A673 (cell line): Measurements from ENCODE around the gene SHISAL1. TPM values are rescaled to one million over a fixed set of nuclear protein-coding genes. Genes with fewer than 3 reads are reported as not detected.

Experiments used
- BruUV-seq: library from RNA; stranded (reverse); fragments of 400-500 nt; replicated peaks from 2 replicates; lab custom pipeline; 2021; lab: Mats Ljungman, UMichigan
- CTCF ChIA-PET: fragments of 300-600 bp; sonication (Branson Sonifier 250); formaldehyde crosslinking; loops from one replicate; lab custom pipeline; 2022; ENCODE audit warnings: antibody characterized with exemption; lab: Charles Lee
- POLR2A ChIA-PET: fragments of 300-600 bp; sonication (Branson Sonifier 250); formaldehyde crosslinking; loops from one replicate; lab custom pipeline; 2022; ENCODE audit warnings: antibody characterized with exemption; ENCODE audit not compliant: low non-redundant PET; lab: Charles Lee
- DNase-seq: peaks from one replicate; pipeline ENCODE4 v3.0.0-alpha.2; 2015; ENCODE audit warnings: low spot score
- H3K27ac ChIP-seq: fragments of 200-600 bp; sonication (generic); 2 replicates; pipeline ENCODE4 v1.5.1; 2016; ENCODE audit warnings: mixed run types, low read depth, mild to moderate bottlenecking, mixed read lengths, antibody characterized with exemption, low read length; ENCODE audit not compliant: poor library complexity, severe bottlenecking
- H3K27me3 ChIP-seq: fragments of 200-600 bp; sonication (generic); replicated peaks from 2 replicates; pipeline ENCODE4 v1.6.1; 2017; ENCODE audit warnings: mixed run types, low read depth, mild to moderate bottlenecking, mixed read lengths, antibody characterized with exemption, low read length; ENCODE audit not compliant: insufficient read depth, poor library complexity
- H3K36me3 ChIP-seq: fragments of 200-600 bp; sonication (generic); 2 replicates; pipeline ENCODE4 v1.6.1; 2016; ENCODE audit warnings: mixed run types, mild to moderate bottlenecking, mixed read lengths, antibody characterized with exemption, low read length; ENCODE audit not compliant: insufficient read depth, poor library complexity, severe bottlenecking
- H3K4me1 ChIP-seq: fragments of 200-600 bp; sonication (generic); 2 replicates; pipeline ENCODE4 v1.6.1; 2017; ENCODE audit warnings: mixed run types, mild to moderate bottlenecking, mixed read lengths, antibody characterized with exemption, low read length; ENCODE audit not compliant: insufficient read depth, poor library complexity, severe bottlenecking
- H3K4me3 ChIP-seq: fragments of 200-600 bp; sonication (generic); 2 replicates; pipeline ENCODE4 v1.5.1; 2016; ENCODE audit warnings: low read depth, mixed run types, mild to moderate bottlenecking, mixed read lengths, low read length; ENCODE audit not compliant: poor library complexity, severe bottlenecking
- H3K9me3 ChIP-seq: fragments of 200-600 bp; sonication (generic); 2 replicates; pipeline ENCODE4 v1.6.1; 2016; ENCODE audit warnings: mixed run types, low read depth, mild to moderate bottlenecking, mixed read lengths, antibody characterized with exemption, low read length; ENCODE audit not compliant: poor library complexity, severe bottlenecking
- EZH2 ChIP-seq: fragments of 200-600 bp; sonication (generic); IDR thresholded peaks from 2 replicates; pipeline ENCODE4 v1.6.1; 2017; ENCODE audit warnings: borderline replicate concordance, low read depth, mild to moderate bottlenecking, mixed read lengths, antibody characterized with exemption, low read length; ENCODE audit not compliant: poor library complexity, severe bottlenecking
- intact Hi-C: fragments of 100-400 bp; cut with micrococcal nuclease; formaldehyde crosslinking; loops from one replicate; pipeline ENCODE4 v1.10.0; 2022; ENCODE audit not compliant: unreplicated experiment
- total RNA-seq: library from RNA; stranded (reverse); gene quantifications from 2 replicates; pipeline ENCODE4 v1.2.3, GENCODE V29; 2021
- TF ChIP-seq, protein P1 (sequence below): fragments of 300-800, 200-600 bp; sonication (generic); conservative IDR thresholded peaks from 2 replicates; pipeline ENCODE4 v1.5.1; 2017; ENCODE audit warnings: low read depth, mild to moderate bottlenecking, antibody characterized with exemption, low read length, moderate library complexity, mixed read lengths

The SHISAL1 gene
- total RNA-seq, 1 experiment from 2014 or later = 1.8 TPM

DNA sequence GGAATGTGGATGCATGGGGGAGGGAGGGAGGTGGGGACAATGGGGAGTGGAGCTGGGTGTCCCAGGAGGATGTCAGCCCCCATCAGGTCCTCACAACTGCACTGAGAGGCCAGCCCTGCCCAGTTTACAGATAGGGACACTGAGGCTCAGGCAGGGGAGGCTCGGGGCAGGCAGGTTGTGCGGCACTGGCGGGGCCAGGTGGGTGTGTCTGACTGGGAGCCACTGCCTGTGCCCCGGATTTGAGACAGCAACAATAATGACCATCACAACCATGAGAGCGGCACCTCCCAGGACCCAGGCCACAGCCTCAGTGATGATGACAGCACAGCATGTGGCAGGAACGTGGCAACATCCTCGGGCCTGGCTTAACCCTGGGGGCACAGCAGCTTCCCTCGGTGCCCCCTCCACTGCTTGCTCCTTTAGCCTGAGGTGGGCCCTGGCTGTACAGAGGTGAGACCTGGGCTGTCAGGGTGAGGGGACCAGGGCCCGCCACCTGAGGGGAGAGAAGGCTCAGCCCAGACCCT lies 32.0 kb downstream of the SHISAL1 start:
- no peaks in the 10 kb centered on the region for H3K27me3 ChIP-seq
- intact Hi-C loops = loop anchor here (5.0 kb wide), 1 partner anchor 52 kb away; no protein-coding TSS in a partner anchor
- TF ChIP-seq, protein P1, sequence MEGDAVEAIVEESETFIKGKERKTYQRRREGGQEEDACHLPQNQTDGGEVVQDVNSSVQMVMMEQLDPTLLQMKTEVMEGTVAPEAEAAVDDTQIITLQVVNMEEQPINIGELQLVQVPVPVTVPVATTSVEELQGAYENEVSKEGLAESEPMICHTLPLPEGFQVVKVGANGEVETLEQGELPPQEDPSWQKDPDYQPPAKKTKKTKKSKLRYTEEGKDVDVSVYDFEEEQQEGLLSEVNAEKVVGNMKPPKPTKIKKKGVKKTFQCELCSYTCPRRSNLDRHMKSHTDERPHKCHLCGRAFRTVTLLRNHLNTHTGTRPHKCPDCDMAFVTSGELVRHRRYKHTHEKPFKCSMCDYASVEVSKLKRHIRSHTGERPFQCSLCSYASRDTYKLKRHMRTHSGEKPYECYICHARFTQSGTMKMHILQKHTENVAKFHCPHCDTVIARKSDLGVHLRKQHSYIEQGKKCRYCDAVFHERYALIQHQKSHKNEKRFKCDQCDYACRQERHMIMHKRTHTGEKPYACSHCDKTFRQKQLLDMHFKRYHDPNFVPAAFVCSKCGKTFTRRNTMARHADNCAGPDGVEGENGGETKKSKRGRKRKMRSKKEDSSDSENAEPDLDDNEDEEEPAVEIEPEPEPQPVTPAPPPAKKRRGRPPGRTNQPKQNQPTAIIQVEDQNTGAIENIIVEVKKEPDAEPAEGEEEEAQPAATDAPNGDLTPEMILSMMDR = no peak
- no peak for TF ChIP-seq EZH2
- H3K36me3 ChIP-seq = no peaks in the 10 kb centered on the region
- no peak overlapping the region for H3K27ac ChIP-seq
- H3K4me1 ChIP-seq = peaks cover 42% of the 10 kb centered on the region
- H3K9me3 ChIP-seq = no peaks in the 10 kb centered on the region
- no peak for DNase-seq
- ChIA-PET POLR2A (no interaction called here), CTCF (no interaction called here)
- no peak overlapping the region for H3K4me3 ChIP-seq
- no TSS peak for BruUV-seq

DNA sequence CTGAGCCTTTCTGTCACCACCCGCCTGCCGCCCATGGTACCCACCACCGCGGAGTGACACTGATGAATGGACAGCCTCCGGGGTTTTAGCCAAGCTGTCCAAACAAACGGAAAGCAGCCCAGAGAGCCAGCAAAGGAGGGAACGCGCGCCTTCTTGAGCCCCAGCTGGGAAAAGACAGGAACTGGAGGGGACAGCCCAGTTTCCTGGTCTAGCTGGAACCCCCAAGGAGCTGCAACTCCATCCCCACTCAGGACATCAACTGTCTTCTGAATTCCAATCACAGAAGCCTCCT lies 33.7 kb downstream of the SHISAL1 start:
- Histone ChIP-seq H3K9me3 (no peaks in the 10 kb centered on the region), H3K27me3 (no peaks in the 10 kb centered on the region), H3K4me1 (peaks cover 24% of the 10 kb centered on the region), H3K36me3 (no peaks in the 10 kb centered on the region), H3K4me3 (no peak overlapping the region), H3K27ac (no peak overlapping the region)
- intact Hi-C loops = no loop called here
- CTCF ChIA-PET = no interaction called here
- TF ChIP-seq EZH2 = no peak
- TF ChIP-seq, protein P1 = no peak
- DNase-seq = no peak
- POLR2A ChIA-PET = no interaction called here
- BruUV-seq = no TSS peak

DNA sequence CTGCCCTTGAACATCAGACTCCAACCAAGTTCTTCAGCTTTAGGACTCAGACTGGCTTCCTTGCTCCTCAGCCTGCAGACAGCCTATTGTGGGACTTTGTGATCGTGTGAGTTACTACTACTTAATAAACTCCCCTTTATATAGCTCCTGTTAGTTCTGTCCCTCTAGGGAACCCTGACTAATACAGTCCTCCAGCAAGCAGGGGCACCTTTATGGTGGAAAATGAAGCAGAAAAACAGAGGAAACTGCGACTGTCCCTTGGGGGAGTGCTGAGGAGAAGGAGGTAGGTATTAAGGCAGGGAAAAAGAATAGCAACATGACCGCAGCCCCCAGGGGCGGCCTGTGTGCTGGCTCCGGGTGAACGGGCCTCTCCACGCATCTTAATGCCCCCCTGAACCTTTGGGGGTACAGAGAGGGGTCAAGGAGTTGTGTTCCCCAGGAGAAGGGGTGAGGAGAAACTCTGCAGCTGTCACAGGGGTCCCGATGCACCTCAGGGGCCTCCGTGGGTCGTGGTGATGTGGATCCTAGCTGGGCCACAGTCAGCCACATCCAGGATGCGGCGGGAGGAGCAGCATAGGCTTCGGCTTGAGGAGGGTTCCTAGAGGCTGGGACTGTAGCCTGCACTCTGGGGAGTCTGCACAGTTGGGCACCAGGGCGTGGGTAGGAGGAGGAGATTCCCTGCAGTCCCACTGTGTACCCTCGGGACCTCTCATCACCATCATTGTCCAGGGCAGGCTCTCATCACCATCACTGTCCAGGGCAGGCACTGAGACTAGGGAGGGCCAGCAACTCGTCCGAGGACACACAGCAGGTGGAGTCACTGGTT lies 34.3 kb downstream of the SHISAL1 start:
- no peaks in the 10 kb centered on the region for H3K9me3 ChIP-seq
- peaks cover 19% of the 10 kb centered on the region for H3K4me1 ChIP-seq
- H3K36me3 ChIP-seq = no peaks in the 10 kb centered on the region
- H3K27ac ChIP-seq = no peak overlapping the region
- H3K27me3 ChIP-seq = no peaks in the 10 kb centered on the region
- no peak for TF ChIP-seq EZH2
- TF ChIP-seq, protein P1 = no peak
- CTCF ChIA-PET = no interaction called here
- intact Hi-C loops = no loop called here
- POLR2A ChIA-PET = no interaction called here
- H3K4me3 ChIP-seq = no peak overlapping the region
- DNase-seq = no peak
- no TSS peak for BruUV-seq
